Measurements from ENCODE around the gene TFCP2L1.

The TFCP2L1 gene

DNA sequence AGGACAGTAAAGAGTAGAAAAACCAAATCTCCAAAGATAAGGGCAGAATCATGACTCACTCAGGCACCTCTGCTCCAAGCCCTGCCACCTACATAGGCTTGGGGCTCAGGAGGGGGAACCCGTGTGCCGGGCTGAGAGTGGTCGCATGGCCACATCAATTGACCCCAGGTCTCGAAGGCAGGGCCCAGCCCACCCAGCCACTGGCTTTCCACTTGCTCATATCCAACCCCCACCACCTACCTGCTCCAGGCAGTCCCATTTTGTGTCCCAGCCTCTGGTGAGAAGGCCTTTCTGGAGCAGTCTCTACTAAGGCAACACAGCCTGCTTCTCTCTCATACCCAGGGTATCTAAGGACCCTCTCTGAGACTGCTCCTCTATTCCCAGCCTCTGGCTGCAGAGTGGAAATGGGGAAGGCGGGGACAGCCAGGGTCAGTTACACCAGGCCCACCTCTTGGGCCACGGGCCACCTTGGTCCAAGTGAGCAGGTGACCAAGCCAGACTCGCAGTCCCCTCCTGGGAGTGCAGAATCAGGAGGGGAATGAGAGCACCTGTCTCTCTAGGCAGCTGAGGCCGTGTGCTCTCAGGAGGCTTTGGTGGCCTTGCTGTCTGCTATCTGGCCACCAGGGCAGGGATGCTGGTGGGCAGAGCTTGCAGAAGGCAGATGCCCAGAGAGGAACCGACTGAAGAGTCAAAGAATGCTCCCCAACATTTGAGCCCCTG lies 20.8 kb downstream of the TFCP2L1 start:
- no peak for DNase-seq

DNA sequence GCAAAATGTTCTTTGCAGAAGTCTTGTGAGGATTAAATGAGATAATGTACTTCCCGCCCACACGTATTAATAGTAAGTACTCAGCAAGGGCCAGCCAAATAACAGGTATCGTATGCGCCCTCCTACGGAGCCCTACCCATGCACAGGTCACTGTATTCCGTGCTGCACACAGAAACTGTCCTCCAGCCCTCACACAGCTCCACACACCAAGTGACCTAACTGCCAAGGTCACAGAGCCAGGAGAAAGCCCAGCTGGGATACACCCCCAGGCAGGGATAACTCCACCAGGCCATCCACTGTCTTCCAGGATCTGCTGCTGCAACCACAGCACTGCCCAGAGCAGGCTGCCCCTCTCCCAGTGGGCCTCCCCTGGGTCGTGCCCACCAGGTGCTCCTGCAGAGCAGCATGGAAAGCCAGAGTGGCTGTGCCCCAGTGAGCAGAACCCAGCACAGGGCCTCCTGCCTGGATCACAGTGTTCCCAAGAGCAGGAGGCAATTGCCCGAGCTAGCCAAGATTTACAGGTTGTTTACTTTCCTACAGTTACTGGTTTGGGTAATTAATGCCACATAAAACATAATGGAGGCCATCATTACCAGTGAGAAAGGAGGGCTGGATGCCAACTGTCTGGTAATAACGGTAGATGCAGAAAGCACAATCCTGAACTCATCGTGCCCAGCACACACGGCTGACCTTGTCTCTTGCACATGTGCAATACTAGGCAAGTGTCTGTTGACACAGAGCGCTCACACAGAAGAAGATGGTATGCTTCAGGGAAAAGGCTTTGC lies 24.4 kb downstream of the TFCP2L1 start:
- DNase-seq = no peak

DNA sequence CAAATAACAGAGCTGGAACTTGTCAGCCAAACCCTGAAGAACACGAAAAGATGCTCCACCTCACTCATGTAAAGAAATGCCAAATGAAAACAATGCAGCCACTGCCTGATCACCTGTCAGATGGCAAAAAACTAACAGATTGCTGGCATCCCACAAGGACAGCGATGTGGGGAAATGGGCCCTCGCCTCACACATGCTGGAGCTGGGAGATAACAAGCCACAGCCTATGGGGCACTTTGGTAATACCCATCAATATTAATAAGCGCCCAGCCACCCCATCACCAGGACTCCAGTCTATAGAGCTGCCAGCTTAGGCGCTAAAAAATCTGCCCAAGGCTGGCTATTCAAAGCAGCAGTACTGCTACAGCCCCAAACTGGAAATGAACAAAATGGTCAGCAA lies 27.0 kb downstream of the TFCP2L1 start:
- DNase-seq = no peak

DNA sequence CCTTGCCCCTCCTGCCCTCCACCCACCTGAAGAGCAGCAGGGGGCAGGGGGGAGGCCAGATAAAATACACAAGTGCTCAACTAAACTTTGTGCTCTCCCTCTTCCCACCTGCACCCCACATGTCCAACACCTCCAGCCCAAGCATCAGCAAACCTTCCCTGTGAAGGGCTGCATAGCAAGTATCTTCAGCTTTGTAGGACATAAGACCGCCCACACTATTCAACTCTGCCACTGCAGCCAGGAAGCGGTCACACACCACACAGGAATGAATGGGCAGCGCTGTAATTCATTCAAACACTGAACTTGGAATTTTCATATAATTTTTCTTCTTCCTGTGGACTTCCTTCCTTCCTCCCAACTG lies 27.5 kb downstream of the TFCP2L1 start:
- peak; percentile 6 for DNase-seq

DNA sequence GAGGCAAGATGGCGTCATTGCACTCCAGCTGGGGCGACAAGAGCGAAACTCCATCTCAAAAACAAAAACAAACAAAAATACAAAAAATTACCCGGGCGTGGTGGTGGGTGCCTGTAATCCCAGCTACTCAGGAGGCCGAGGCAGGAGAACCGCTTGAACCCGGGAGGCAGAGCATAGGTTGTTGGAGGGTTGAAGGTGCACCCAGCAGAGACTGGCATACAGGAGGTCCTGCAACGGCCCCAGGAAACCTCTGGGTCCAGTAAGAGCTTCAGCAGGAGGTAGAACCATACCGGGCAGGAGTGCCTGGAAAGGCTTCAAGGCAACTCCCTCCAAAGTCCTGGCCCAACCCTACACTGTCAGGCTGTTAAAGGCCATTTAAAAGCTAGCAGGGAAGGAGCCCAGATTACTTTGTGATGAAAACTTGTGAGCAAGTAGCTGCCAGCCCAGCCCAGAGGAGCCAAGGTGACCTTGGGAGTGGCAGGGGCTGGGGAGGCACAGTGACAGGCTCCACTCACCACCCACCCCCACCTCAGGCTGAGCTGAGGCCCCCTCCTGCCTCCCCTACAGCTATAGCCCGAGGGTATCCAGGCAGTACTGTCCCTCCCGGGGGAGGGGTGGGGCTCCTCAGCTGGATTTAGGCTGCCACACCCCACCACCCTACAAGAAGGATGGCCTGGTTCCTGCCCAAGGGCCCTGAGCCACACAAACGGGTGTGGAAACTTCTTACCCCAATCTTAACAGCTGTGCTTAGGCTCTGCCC lies 28.1 kb downstream of the TFCP2L1 start:
- no peak for DNase-seq

DNA sequence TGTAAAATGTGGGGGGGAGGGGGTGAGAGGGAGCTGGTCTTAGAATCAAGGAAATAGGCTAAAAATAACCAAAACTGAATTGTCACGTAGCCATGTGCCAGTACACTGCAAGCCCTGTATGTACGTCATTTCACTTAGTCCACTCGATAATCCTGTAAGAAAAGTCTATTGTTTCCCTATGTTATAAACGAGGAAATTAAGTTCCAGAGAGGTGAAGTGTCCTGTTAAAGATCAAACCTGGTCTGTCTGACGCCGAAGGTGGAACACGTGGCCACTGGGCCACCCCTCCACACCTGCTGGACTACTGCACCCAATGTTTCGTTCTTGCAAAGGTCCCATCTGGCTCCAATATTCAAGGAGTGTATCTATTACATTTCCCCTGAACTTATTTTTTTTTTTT lies 29.6 kb downstream of the TFCP2L1 start:
- no peak for DNase-seq

DNA sequence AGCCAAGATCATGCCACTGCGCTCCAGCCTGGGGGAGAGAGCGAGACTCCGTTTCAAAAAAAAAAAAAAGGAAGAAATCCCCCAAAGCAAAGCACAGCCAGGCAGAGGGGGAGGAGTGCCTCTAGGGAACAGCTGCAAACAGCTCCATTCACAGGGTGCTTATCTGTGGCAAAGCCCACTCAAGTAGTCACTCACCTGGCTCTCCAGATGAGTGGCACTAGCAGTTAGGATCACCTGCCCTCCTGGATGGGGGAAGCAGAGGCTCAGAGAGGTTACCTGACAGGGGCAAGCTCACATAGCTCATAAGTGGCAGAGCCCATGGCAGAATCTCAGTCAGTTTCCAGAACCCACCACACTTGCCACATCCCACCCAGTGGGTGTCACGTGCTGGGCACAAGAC lies 30.3 kb downstream of the TFCP2L1 start:
- no peak for DNase-seq

DNA sequence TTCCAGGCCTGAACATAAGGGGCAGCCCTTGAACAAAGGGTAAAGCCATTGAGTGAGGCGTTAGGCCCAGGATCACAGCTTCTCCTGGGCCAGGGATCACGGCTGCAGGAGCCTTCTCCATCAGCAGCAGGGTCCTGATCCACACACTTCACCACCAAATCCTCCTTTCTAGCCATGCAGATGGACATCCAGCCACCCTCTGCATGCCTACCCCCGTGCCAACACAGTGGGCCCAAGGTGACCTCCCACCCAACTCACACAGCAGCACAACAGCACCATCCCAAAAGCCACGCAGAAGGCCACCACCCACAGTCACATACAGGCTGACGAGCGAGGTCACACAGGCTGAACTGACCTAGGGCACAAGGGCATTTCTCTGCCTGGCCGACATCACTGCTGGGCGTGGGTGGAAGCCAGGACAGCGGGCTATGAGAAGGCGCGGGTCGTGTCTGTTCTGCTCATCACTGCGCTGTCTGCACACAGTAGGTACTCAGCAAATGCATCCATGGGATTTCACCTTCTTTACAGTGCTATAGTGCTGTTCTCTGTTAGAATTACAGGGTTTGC lies 31.2 kb downstream of the TFCP2L1 start:
- DNase-seq = no peak

DNA sequence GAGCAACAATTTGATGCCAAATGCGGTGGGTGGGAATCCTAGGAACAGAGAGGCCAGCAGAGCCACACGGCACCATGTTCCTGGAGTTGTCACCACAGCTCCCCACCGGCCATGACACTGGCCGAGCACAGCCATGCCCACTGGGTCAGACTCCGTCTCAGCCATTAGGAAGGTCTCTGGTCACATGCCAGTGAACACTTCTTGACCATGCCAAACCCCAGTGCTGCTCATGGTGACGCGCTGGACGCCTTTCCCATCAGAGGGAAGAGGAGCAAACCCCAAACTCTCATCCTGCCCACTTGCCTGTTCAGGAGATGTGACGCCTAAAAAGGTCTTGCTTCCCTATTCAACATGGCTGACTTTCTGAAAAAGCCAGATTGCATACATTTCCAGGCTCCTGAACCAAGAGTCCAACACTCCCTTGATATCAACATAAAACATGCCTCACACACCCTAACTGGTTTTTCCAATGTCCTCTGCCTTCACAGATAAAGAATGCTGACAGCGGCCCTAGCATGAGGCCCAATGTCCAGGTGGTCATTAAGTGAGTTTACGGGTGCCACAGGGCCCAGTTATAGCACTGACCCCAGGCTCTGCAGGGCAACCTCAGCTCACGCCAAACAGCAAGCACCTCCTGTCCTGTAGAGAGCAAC lies 31.9 kb downstream of the TFCP2L1 start:
- no peak for DNase-seq

DNA sequence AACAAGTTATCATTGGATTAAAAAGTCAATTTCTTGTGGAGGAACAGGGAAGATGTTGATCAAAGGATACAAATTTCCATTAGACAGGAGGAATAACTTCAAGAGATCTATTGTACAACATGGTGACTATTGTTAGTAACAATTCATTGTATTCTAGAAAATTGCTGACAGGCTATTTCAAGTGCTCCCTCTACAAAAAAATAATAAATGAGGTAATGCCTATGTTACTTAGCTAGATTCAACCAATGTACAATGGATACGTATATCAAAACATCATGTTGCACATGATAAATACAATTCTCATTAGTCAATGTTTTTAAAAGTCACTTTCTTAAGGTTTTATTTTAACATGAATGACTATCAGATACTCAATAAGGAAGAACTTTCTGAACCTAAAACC lies 33.5 kb downstream of the TFCP2L1 start:
- DNase-seq = no peak

DNA sequence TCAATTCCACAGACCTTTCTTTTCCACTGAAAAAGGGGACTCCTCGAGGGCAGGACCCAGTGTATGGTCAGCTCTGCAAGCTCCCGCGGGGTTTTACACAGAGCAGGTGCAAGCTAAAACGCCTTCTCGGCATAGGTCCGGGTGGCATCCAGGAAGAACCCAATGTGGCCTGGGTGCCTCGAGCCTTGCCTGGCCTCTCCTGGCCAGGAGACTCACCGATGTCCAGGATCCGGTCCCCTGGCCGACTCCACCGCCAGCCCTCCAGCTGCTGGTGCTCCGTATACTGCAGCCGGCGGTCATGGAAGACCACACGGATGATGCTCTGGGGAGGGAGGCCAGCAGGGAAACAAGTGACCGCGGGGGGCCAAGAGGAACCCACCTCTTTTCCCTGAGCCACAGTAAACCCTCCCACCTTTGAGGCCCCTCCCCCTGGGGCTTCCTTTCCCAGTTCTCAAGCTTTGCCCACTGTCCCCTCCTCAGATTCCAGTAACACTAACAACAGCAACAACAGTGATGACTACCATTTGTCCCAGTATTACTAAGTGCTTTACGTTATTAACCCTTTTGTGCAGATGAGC lies 36.1 kb downstream of the TFCP2L1 start:
- no peak for DNase-seq

DNA sequence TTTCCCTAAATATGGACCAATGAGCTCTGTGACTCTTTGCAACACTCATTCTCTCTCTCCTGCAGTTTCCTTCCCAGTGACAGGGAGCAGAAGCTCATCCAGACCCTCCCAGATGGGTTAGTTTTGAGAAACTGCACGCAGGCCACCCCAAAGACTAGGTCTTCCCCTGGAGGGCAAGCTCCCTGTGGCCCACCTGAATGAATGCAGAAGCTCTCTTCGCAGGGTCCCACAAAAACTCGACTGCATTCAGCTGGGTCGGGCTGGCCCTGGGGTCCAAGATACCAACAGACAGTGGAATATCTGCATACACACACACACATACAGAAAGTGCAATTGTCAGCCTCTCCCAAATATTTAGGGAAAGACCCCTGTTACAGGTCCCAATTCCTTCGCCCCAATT lies 37.0 kb downstream of the TFCP2L1 start:
- DNase-seq = no peak

DNA sequence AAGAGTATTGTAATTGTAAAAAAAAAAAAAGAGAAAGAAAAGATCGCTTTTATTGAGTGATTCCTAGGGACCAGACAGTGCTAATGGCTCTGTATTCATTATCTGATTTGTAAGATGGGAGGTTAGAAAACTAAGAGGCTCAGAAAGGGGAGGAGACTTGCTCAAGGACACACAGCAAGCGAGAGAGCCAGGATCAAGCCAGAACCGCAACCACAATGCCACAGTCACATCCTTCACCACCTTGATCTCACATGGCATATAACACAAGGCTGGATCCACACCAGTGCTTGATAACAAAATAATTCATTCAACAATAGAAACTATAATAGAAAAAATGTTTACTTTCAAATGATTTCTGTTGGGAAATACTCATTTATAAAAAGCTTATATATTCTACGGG lies 37.5 kb downstream of the TFCP2L1 start:
- DNase-seq = no peak

DNA sequence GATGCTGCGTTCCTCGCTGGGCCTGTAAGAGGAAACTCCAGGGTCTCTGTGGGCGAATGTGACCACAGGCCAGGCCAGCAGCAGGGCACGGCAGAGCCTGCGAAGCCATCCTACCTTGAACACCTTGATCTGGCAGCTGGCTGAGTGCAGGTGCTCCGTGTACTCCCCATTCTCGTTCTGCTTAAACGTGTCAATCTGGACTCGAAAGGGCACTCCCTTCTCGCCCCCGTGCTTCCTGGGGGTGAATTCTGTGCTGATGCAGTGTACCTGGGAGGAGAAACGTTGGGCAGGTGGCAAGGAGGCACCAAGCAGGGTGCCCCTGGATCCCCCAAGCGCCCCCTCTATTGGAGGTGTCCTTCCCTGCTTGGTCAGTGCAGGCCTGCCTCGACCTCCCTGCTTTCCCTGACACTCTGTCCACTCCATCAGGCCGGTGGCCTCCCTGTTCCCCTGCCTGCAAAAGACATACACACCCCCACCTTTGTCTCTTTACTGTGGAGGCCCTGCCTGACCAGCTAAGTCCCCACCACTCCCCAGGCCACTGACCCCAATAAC lies 38.2 kb downstream of the TFCP2L1 start:
- DNase-seq = no peak

DNA sequence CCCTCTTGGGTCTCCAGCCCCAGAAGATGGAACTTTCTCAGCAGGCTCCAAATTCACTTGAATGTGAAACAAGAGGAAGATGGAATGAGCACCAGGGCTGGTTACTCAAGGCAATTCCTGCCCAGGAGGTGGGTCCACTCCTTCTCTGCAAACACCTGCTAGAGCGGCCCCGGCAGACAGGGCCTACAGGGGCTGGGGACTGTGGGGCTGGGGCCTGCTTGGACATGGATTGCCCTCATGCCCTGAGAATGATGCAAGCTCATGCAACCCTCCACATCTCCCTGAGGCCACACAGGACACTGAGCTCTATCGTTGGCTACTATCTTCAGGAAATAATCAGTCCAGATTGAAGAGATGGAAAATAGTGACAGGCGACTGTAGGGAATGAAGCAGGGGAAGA lies 39.1 kb downstream of the TFCP2L1 start:
- no peak for DNase-seq

DNA sequence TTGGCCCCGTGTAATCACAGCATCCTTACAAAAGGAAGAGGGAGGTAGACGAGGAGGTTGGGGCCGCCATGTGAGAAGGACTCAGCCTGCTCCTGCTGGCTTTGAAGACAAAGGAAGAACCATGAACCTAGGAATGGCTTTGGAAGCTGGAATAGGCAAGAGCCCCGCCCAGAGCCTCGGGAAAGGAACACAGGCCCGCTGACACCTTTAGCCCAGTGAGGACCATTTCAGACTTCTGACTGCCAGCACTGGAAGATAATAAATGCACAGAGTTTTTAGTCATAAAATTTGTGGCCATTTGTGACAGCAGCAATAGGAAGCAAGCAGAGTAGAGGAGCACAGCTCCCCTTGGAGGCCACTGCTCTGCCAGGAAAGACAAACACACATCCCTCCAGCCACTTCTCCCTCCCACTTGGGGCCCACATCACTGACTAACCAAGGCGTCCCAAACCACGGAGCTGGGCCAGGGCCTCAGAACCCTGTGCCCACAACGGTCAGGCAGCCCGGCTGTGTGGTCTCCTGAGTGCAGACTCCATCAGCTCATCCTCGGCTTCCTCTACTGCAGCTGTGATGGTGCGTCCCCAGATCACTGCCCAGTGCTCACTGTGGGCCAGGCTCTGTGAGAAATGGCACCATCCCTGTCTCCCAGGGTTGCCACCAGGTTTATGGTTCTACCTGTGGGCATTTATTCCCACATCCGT lies 39.7 kb downstream of the TFCP2L1 start:
- no peak for DNase-seq

DNA sequence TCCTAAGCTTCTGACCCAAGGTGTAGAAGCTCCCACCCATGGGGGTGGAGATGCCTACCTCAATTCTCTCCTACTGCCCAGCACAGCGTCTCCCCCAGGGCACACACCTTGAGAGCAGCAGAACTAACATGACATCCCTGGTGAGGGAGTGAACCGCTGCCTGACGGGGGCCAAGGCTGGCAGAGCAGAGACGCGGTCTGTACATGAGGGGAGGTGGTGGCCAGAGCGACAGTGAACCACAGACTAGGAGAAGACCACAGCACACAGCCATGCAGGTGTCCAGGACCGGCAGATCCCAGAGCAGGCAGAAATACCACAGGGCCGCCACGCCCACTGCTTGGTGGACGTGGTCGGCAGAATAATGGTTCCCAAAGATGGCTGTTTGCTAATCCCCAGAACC lies 40.4 kb downstream of the TFCP2L1 start:
- DNase-seq = no peak

DNA sequence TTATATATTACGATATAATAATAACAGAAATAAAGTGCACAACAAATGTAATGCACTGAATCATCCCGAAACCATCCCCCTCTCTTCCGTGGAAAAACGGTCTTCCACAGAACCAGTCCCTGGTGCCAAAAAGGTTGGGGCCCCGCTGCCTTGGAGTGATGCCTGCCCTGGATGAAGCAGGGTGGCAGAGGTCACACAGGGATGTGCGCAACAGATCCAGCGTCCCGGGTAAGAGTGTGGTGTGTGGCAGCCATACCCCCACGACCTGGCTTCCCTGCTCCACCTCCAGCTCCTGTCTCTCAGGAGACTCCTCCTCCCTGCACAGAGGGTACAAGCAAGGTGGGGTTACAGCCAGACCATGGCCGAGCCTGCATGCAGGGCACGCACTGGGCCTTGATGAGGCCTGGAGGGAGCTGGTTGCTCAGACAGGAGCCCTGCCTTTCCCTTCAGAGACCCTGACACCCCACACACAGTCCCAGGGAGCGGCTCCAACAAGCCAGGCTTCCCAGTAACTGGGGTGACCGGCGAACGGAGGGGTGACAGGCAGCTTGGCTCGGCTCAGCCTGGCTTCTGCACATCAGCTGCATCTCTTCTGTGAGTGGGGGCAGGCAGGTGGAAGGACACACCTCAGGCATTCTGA lies 41.1 kb downstream of the TFCP2L1 start:
- DNase-seq = no peak

DNA sequence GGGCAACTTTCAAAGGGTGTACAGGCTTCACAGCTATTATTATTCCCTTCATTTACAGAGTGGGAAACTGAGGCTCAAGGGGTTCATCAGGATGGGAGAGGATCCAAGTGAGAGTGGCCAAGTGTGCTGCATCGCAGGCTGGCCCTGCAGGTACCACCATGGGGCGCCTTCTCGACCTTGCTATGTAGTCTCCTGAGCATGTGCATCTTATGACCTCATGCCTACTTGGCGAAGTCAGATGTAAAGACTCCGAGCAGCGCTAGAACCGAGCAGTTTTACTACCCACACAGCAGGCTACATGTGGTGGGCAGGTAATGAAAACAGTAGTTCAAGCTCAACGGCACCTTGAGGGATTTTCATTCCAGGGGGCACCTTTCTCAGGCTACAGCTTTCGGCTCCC lies 42.0 kb downstream of the TFCP2L1 start:
- no peak for DNase-seq

DNA sequence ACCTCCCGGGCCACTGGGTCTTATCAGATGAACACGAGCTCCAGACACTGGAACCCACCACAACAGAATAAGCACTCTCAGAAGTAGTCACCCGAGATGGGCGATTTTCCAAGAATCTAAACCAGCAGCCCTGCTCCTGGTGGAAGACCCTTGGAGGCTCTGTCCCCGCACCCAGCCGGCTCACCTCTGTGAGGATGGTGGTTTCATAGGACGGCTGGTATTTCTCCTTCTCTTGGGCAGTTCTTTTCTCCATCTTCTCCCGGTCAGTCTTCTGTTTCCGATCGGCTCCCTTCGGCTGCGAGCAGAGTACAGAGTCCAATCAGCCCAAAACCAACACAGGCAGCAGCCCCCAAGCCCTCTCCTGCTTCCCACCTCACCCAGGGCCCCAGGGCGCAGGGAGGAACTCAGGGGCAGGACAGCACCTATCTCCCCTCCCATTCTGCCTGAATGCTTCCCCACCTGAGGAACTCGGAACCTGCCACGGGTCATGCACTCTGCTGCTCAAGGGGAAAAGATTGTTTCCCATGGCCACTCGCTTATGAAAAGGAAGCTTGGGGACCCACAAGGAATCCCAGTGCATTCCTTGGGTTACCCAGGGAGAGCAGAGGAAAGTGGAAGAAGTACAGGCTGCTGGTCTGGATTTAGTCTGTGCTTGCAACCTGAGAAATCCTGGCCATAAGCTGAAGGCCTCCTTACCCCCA lies 42.7 kb downstream of the TFCP2L1 start:
- DNase-seq = no peak

DNA sequence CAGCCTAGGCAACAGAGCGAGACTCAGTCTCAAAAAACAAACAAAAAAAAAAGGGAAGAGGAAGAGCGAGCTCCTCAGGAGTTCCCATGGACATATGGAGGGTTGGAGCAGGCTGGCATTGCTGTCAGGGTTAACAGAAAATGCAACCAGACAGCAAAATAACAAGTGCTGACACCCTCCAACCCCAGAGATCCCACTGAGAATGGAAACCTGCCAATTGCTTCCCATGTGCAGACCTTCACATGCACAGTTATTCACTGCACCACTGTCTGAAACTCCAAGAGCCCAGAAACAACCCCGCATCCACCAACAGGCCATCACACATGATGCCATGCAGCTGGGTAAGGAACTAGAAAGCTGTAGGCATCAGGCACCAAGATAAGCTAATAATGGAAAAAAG lies 43.5 kb downstream of the TFCP2L1 start:
- no peak for DNase-seq
